ENCODE data around the gene IFT20. TPM values are rescaled to one million over a fixed set of nuclear protein-coding genes. Genes with fewer than 3 reads are reported as not detected.

The IFT20 gene
- total and polyA plus RNA-seq, 2 experiments from 2014 or later: 49.9 to 75.3 TPM

DNA sequence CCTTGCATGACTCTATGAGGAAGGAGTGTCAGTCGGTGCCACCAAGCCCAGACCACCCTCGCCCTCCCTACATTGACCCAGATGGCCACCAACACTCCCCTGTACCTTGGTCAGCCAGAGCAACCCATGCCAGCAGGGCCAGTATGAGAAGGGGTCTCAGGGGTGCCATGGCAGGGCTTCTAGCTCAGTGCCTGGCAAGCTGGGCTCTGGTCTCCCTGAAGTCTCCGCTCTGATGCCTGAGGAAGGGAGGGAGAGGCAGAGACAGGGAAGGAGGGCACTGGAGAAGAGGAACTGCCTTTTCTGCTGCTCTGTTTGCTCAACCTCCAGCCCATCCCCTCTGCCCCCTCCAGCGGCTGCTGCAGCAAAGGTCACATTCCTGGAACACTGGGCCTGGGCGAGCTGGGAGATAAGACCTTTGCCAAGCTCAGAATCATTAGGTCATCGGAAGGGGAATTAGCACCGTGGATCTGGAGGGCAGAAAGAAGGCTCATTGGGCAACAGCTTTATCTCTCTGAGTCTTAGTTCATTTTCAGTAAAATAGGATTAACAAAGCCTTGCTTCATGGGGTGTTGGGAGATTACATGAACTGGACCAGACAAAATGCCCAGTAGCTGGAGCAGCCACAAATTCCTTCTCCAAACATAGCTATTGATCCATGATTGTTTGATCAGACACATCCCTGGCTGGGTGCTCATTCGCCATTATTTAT lies 34.9 kb upstream of the IFT20 start, which contains the start of gene VTN:
Gene VTN, minus strand, starts transcription at position 273 of the 709 bp plus-strand sequence. Its CDS starts 104 bp downstream, at position 169.
- peak within 1 kb of the TSS; percentile 89 for H3K4me2 ChIP-seq
- TF ChIP-seq CTCF (IDR thresholded peaks at IDR 0.05; ENCODE audit: poor library complexity): no peak
- H4K20me1 ChIP-seq (ENCODE audit: insufficient read depth, poor library complexity, severe bottlenecking): peaks cover 13% of the 10 kb centered on the region
- no peaks in the 10 kb centered on the region for H3K36me3 ChIP-seq (replicated peaks; ENCODE audit: insufficient read depth, low read depth)
- H3K27ac ChIP-seq: peak within 1 kb of the TSS; percentile 92
- peak; percentile 89 for DNase-seq (ENCODE audit: low spot score)
- WGBS (ENCODE audit: low lambda C conversion rate, missing lambda C conversion rate): 17% methylated on average over 8 of the region's 8 CpGs
- H3K9me2 ChIP-seq (replicated peaks; ENCODE audit: insufficient read depth): no peaks in the 10 kb centered on the region
- H3K79me2 ChIP-seq: peaks cover 8% of the 10 kb centered on the region
- H3K27me3 ChIP-seq: peaks cover 7% of the 10 kb centered on the region
- no peak within 1 kb of the TSS for H2AFZ ChIP-seq
- H3K4me3 ChIP-seq: no peak within 1 kb of the TSS
- peaks cover 24% of the 10 kb centered on the region for H3K4me1 ChIP-seq (ENCODE audit: insufficient read depth)
- no peaks in the 10 kb centered on the region for H3K9me3 ChIP-seq (ENCODE audit: low read depth)

DNA sequence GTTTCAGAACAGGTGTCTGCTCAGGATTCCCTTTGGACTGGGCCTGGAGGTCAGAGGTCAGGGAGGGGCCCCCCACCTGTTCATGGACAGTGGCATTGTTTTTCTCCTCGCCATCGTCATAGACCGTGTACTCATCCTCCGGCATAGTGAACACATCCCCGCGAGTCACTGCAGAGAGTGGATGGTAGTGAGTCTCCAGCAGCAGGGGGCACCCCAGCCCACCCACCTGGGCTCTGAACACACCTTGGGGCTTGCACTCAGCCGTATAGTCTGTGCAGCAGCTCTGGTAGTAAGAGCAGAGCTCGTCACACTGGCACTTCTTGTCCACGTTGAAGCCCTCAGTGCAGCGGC lies 34.4 kb upstream of the IFT20 start:
- Histone ChIP-seq H3K27ac (peak overlapping the region; percentile 92), H2AFZ (no peak overlapping the region), H3K9me2 (replicated peaks; ENCODE audit: insufficient read depth) (no peaks in the 10 kb centered on the region), H3K4me3 (no peak overlapping the region), H3K4me2 (peak overlapping the region; percentile 89), H3K27me3 (peaks cover 7% of the 10 kb centered on the region), H3K79me2 (peaks cover 6% of the 10 kb centered on the region), H3K9me3 (ENCODE audit: low read depth) (no peaks in the 10 kb centered on the region), H4K20me1 (ENCODE audit: insufficient read depth, poor library complexity, severe bottlenecking) (peaks cover 13% of the 10 kb centered on the region), H3K36me3 (replicated peaks; ENCODE audit: insufficient read depth, low read depth) (no peaks in the 10 kb centered on the region), H3K4me1 (ENCODE audit: insufficient read depth) (peaks cover 24% of the 10 kb centered on the region)
- TF ChIP-seq CTCF (IDR thresholded peaks at IDR 0.05; ENCODE audit: poor library complexity) (peak; percentile 13), EZH2phosphoT487 (IDR thresholded peaks at IDR 0.05; ENCODE audit: low read depth, severe bottlenecking, unreplicated experiment) (no peak), EZH2 (IDR thresholded peaks at IDR 0.05; ENCODE audit: borderline replicate concordance) (no peak)
- DNase-seq (ENCODE audit: low spot score): peak; percentile 49
- WGBS (ENCODE audit: low lambda C conversion rate, missing lambda C conversion rate): 56% methylated on average over 10 of the region's 10 CpGs

DNA sequence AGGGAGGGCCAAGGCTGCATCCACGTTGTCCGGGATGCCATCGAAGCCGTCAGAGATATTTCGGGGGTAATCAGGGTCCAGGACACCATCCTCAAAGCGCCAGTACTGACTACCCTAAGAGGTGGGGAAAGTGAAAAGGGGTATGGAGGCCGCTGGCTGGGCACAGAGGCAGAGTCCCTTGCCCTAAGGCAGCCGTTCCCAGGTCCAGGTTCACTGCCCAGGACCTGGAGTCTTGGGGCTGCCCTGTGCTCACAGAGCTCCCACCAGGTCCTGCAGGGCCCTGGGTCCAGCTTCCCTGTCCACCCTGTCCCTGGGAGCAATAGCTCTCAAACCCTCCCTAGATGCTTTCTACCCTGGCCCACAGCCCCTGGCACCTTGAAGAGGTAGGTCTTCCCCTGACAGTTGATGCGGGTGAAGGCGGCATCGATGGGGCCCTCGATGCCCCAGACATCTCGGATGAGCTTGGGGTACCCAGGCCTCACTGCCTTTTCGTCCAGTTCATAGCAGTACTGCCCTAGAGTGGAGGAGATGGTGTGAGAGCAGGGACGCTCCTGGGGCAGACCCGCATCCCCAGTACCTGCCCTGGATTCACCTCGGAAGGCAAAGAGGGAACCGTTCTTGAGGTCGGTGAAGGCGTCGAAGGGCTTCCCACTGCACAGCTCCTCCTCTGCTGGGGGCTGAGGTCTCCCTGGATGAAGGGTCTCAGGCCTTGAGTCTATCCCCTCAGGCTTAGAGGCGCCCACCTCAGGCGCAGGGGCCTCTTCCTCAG lies 33.8 kb upstream of the IFT20 start:
- Histone ChIP-seq H3K9me3 (ENCODE audit: low read depth) (no peaks in the 10 kb centered on the region), H3K79me2 (peaks cover 6% of the 10 kb centered on the region), H3K4me1 (ENCODE audit: insufficient read depth) (peaks cover 24% of the 10 kb centered on the region), H4K20me1 (ENCODE audit: insufficient read depth, poor library complexity, severe bottlenecking) (peaks cover 13% of the 10 kb centered on the region), H3K36me3 (replicated peaks; ENCODE audit: insufficient read depth, low read depth) (no peaks in the 10 kb centered on the region), H3K27me3 (peaks cover 7% of the 10 kb centered on the region), H2AFZ (no peak overlapping the region), H3K4me2 (peak overlapping the region; percentile 89), H3K27ac (peak overlapping the region; percentile 92), H3K9me2 (replicated peaks; ENCODE audit: insufficient read depth) (no peaks in the 10 kb centered on the region), H3K4me3 (no peak overlapping the region)
- 93% methylated on average over 23 of the region's 23 CpGs for WGBS (ENCODE audit: low lambda C conversion rate, missing lambda C conversion rate)
- no peak for TF ChIP-seq EZH2phosphoT487 (IDR thresholded peaks at IDR 0.05; ENCODE audit: low read depth, severe bottlenecking, unreplicated experiment)
- TF ChIP-seq CTCF (IDR thresholded peaks at IDR 0.05; ENCODE audit: poor library complexity): no peak
- no peak for DNase-seq (ENCODE audit: low spot score)
